Superior temporal gyrus (tissue), 1 donor: Measurements from ENCODE around the gene MTHFR.

Source experiments
- DNase-seq: peaks from one replicate; pipeline ENCODE4 v3.0.0-alpha.2; 2016; ENCODE audit errors: extremely low spot score

MTHFR gene

GRCh38 chr1:11797525-11798216 lies 8.1 kb downstream of the MTHFR start:
- DNase-seq: no peak

- DNase-seq: no peak
Measured at GRCh38 chr1:11796036-11796828, 9.5 kb downstream of the MTHFR start.

- DNase-seq: no peak
Measured at GRCh38 chr1:11795238-11795890, 10.4 kb downstream of the MTHFR start.

- DNase-seq: no peak
Measured at GRCh38 chr1:11794446-11795237, 11.1 kb downstream of the MTHFR start.

GRCh38 chr1:11793819-11794218 lies 11.9 kb downstream of the MTHFR start:
- DNase-seq: no peak

GRCh38 chr1:11792106-11792505 lies 13.7 kb downstream of the MTHFR start:
- no peak for DNase-seq

- peak; percentile 67 for DNase-seq
Measured at GRCh38 chr1:11790880-11791715, 14.7 kb downstream of the MTHFR start.

- DNase-seq: no peak
Measured at GRCh38 chr1:11790101-11790879, 15.5 kb downstream of the MTHFR start.

GRCh38 chr1:11789126-11790067 lies 16.4 kb downstream of the MTHFR start:
- no peak for DNase-seq

GRCh38 chr1:11788549-11789053 lies 17.2 kb downstream of the MTHFR start:
- no peak for DNase-seq

GRCh38 chr1:11787804-11788436 lies 17.8 kb downstream of the MTHFR start:
- DNase-seq: no peak

- no peak for DNase-seq
Measured at GRCh38 chr1:11787251-11787803, 18.4 kb downstream of the MTHFR start.

GRCh38 chr1:11786168-11786567 lies 19.6 kb downstream of the MTHFR start:
- no peak for DNase-seq

GRCh38 chr1:11784993-11785769 lies 20.6 kb downstream of the MTHFR start:
- DNase-seq: peak; percentile 39

- DNase-seq: no peak
Measured at GRCh38 chr1:11784256-11784992, 21.3 kb downstream of the MTHFR start.

GRCh38 chr1:11783556-11783955 lies 22.2 kb downstream of the MTHFR start:
- no peak for DNase-seq
